IMR-90 (cell line): ENCODE measurements around the gene BBS5. TPM values are rescaled to one million over a fixed set of nuclear protein-coding genes. Genes with fewer than 3 reads are reported as not detected.

Source experiments
- ATAC-seq: fragments of 200-7000 bp; cut with Tn5 transposase; 2 replicates; pipeline ENCODE4 v1.9.1; 2020; ENCODE audit warnings: low read depth, mild to moderate bottlenecking, moderate library complexity
- BruUV-seq: library from RNA; stranded (reverse); fragments of 400-500 nt; replicated peaks from 2 replicates; lab custom pipeline; 2021; lab: Mats Ljungman, UMichigan
- CTCF ChIA-PET: fragments of 300-600 bp; formaldehyde crosslinking; extraction: SDS; loops from one replicate; lab custom pipeline; 2021; ENCODE audit warnings: antibody characterized with exemption; lab: Yijun Ruan, JAX
- POLR2A ChIA-PET: fragments of 300-600 bp; sonication (Branson Sonifier 250); formaldehyde crosslinking; loops from one replicate; lab custom pipeline; 2022; ENCODE audit warnings: antibody characterized with exemption; ENCODE audit not compliant: unreplicated experiment; lab: Charles Lee
- DNase-seq: peaks from one replicate; pipeline ENCODE4 v3.0.0; 2013
- H2AFZ ChIP-seq: replicated peaks from 2 replicates; pipeline ENCODE3; 2013; ENCODE audit warnings: low read length, mild to moderate bottlenecking; ENCODE audit not compliant: poor library complexity
- H2AK5ac ChIP-seq: 2 replicates; pipeline ENCODE4 v1.6.1; 2013; ENCODE audit warnings: low read depth, low read length, inconsistent platforms
- H2AK9ac ChIP-seq: replicated peaks from 2 replicates; pipeline ENCODE3; 2013; ENCODE audit warnings: mild to moderate bottlenecking, low read depth, low read length, moderate library complexity; ENCODE audit not compliant: poor library complexity
- H2BK120ac ChIP-seq: 2 replicates; pipeline ENCODE4 v1.6.1; 2013; ENCODE audit warnings: low read depth, low read length, inconsistent platforms
- H2BK15ac ChIP-seq: 3 replicates; pipeline ENCODE4 v1.6.1; 2013; ENCODE audit warnings: low read depth, low read length, inconsistent platforms
- H2BK20ac ChIP-seq: 2 replicates; pipeline ENCODE4 v1.6.1; 2013; ENCODE audit warnings: low read depth, mild to moderate bottlenecking, inconsistent platforms, low read length, moderate library complexity
- H2BK5ac ChIP-seq: 2 replicates; pipeline ENCODE4 v1.6.1; 2013; ENCODE audit warnings: mild to moderate bottlenecking, low read depth, low read length, inconsistent platforms; ENCODE audit not compliant: poor library complexity, severe bottlenecking
- H3K14ac ChIP-seq: replicated peaks from 2 replicates; pipeline ENCODE4 v1.6.1; 2013; ENCODE audit warnings: low read depth, low read length, inconsistent platforms
- H3K18ac ChIP-seq: 2 replicates; pipeline ENCODE4 v1.6.1; 2013; ENCODE audit warnings: low read depth, low read length, control low read depth
- H3K23ac ChIP-seq: 2 replicates; pipeline ENCODE4 v1.6.1; 2013; ENCODE audit warnings: low read depth, low read length, inconsistent platforms
- H3K27ac ChIP-seq: 2 replicates; pipeline ENCODE4 v1.5.1; 2013; ENCODE audit warnings: mild to moderate bottlenecking, control low read depth, low read length; ENCODE audit not compliant: insufficient read depth
- H3K27me3 ChIP-seq: 2 replicates; pipeline ENCODE4 v1.6.1; 2013; ENCODE audit warnings: low read length; ENCODE audit not compliant: control insufficient read depth, insufficient read depth
- H3K36me3 ChIP-seq: 2 replicates; pipeline ENCODE4 v1.6.1; 2013; ENCODE audit warnings: low read length, mixed read lengths; ENCODE audit not compliant: control insufficient read depth, insufficient read depth
- H3K4ac ChIP-seq: 2 replicates; pipeline ENCODE4 v1.6.1; 2013; ENCODE audit warnings: low read depth, low read length, inconsistent platforms
- H3K4me1 ChIP-seq: 2 replicates; pipeline ENCODE4 v1.6.1; 2013; ENCODE audit warnings: low read length, mixed read lengths; ENCODE audit not compliant: control insufficient read depth, insufficient read depth
- H3K4me2 ChIP-seq: 2 replicates; pipeline ENCODE4 v1.6.1; 2013; ENCODE audit warnings: low read depth, mild to moderate bottlenecking, control low read depth, low read length, moderate library complexity
- H3K4me3 ChIP-seq: 2 replicates; pipeline ENCODE4 v1.5.1; 2013; ENCODE audit warnings: low read depth, mild to moderate bottlenecking, control low read depth, low read length, moderate library complexity; ENCODE audit not compliant: insufficient read depth
- H3K56ac ChIP-seq: 2 replicates; pipeline ENCODE4 v1.6.1; 2013; ENCODE audit warnings: low read length, inconsistent platforms; ENCODE audit not compliant: insufficient read depth; ENCODE audit errors: extremely low read depth
- H3K79me1 ChIP-seq, 2 experiments: 2 replicates each; pipeline ENCODE4 v1.6.1; 2013; ENCODE audit warnings: low read length in 2 of 2, inconsistent platforms in 1 of 2, low read depth in 1 of 2
- H3K9ac ChIP-seq: 2 replicates; pipeline ENCODE4 v1.6.1; 2013; ENCODE audit warnings: low read depth, low read length, control low read depth
- H3K9me1 ChIP-seq: 2 replicates; pipeline ENCODE4 v1.6.1; 2013; ENCODE audit warnings: low read length, inconsistent platforms; ENCODE audit not compliant: insufficient read depth
- H3K9me3 ChIP-seq: 2 replicates; pipeline ENCODE4 v1.6.1; 2013; ENCODE audit warnings: low read length; ENCODE audit not compliant: control insufficient read depth, insufficient read depth
- H4K20me1 ChIP-seq: 2 replicates; pipeline ENCODE4 v1.6.1; 2013; ENCODE audit warnings: low read length, inconsistent platforms; ENCODE audit not compliant: insufficient read depth
- H4K5ac ChIP-seq: 2 replicates; pipeline ENCODE4 v1.6.1; 2013; ENCODE audit warnings: mild to moderate bottlenecking, low read depth, low read length, control low read depth
- H4K8ac ChIP-seq, 2 experiments: 2 replicates each; pipeline ENCODE4 v1.6.1; 2013; ENCODE audit warnings: low read depth in 2 of 2, low read length in 2 of 2, control low read depth in 1 of 2, inconsistent platforms in 1 of 2
- H4K91ac ChIP-seq: 2 replicates; pipeline ENCODE4 v1.6.1; 2013; ENCODE audit warnings: low read depth, low read length, inconsistent platforms; ENCODE audit not compliant: insufficient read depth
- BHLHE40 ChIP-seq: fragments of 150-350 bp; IDR thresholded peaks from 2 replicates; pipeline ENCODE4 v1.6.1; 2016; ENCODE audit warnings: mild to moderate bottlenecking, low read depth, low read length
- CEBPB ChIP-seq: IDR thresholded peaks from 2 replicates; pipeline ENCODE4 v1.6.1; 2012; ENCODE audit warnings: low read depth, low read length, improper control_type of control experiment
- CHD1 ChIP-seq: IDR thresholded peaks from 2 replicates; pipeline ENCODE4 v1.6.1; 2012; ENCODE audit warnings: low read depth, low read length, improper control_type of control experiment
- CTCF ChIP-seq: conservative IDR thresholded peaks from 2 replicates; pipeline ENCODE4 v1.5.1; 2012; ENCODE audit warnings: mild to moderate bottlenecking, low read depth, low read length, improper control_type of control experiment
- ELK1 ChIP-seq: fragments of 150-350 bp; IDR thresholded peaks from 2 replicates; pipeline ENCODE4 v1.6.1; 2016; ENCODE audit warnings: low read depth, mild to moderate bottlenecking, low read length, moderate library complexity, borderline replicate concordance
- FOS ChIP-seq: fragments of 150-350 bp; IDR thresholded peaks from 2 replicates; pipeline ENCODE4 v1.6.1; 2016; ENCODE audit warnings: low read depth, low read length
- MAFK ChIP-seq: IDR thresholded peaks from 2 replicates; pipeline ENCODE4 v1.6.1; 2012; ENCODE audit warnings: low read depth, low read length, improper control_type of control experiment
- MAZ ChIP-seq: IDR thresholded peaks from 2 replicates; pipeline ENCODE4 v1.6.1; 2012; ENCODE audit warnings: low read depth, mild to moderate bottlenecking, low read length, improper control_type of control experiment, moderate library complexity, borderline replicate concordance
- MXI1 ChIP-seq: IDR thresholded peaks from 2 replicates; pipeline ENCODE4 v1.6.1; 2012; ENCODE audit warnings: low read depth, mild to moderate bottlenecking, low read length, moderate library complexity, borderline replicate concordance
- NFE2L2 ChIP-seq: fragments of 150-350 bp; IDR thresholded peaks from 2 replicates; pipeline ENCODE4 v1.6.1; 2016; ENCODE audit warnings: low read depth, mild to moderate bottlenecking, low read length
- POLR2A ChIP-seq: IDR thresholded peaks from 2 replicates; pipeline ENCODE4 v1.6.1; 2012; ENCODE audit warnings: mild to moderate bottlenecking, low read depth, low read length
- RAD21 ChIP-seq: IDR thresholded peaks from 2 replicates; pipeline ENCODE4 v1.6.1; 2012; ENCODE audit warnings: low read length, improper control_type of control experiment
- RCOR1 ChIP-seq: IDR thresholded peaks from 2 replicates; pipeline ENCODE4 v1.6.1; 2012; ENCODE audit warnings: mild to moderate bottlenecking, low read length, improper control_type of control experiment; ENCODE audit not compliant: insufficient replicate concordance
- RFX5 ChIP-seq: IDR thresholded peaks from 2 replicates; pipeline ENCODE4 v1.8.0; 2012; ENCODE audit warnings: low read depth, mild to moderate bottlenecking, low read length, moderate library complexity
- SMC3 ChIP-seq: fragments of 150-350 bp; IDR thresholded peaks from 2 replicates; pipeline ENCODE4 v1.6.1; 2016; ENCODE audit warnings: low read depth, mild to moderate bottlenecking, antibody characterized with exemption, low read length, moderate library complexity
- USF2 ChIP-seq: fragments of 150-350 bp; IDR thresholded peaks from 2 replicates; pipeline ENCODE4 v1.6.1; 2017; ENCODE audit warnings: mild to moderate bottlenecking, antibody characterized with exemption, low read length, low read depth
- WGBS, 2 experiments: methylation state at CpG; one replicate each; pipeline versions ENCODE4 v1.1.5 to v1.1.7; 2013; ENCODE audit warnings: missing lambda C conversion rate in 2 of 2; ENCODE audit not compliant: insufficient read length in 1 of 2; ENCODE audit errors: extremely low coverage in 2 of 2; 5-methylcytosine and 5-hydroxymethylcytosine counted together
- dilution Hi-C: fragments of 300-500 bp; cut with HindIII; formaldehyde crosslinking; loops from one replicate; pipeline ENCODE4 v1.14.3; 2018; ENCODE audit warnings: low sequenced_read_pairs; ENCODE audit not compliant: unreplicated experiment
- in situ Hi-C: fragments of 300-500 bp; cut with MboI; formaldehyde crosslinking; loops from 3 replicates; pipeline ENCODE4 v1.14.3; 2019; ENCODE audit warnings: low sequenced_read_pairs, inconsistent platforms, mixed read lengths
- intact Hi-C: fragments of 100-400 bp; cut with micrococcal nuclease; formaldehyde crosslinking; loops from 2 replicates; pipeline ENCODE4 v1.10.0; 2022
- polyA plus RNA-seq, 3 experiments: library from polyadenylated mRNA; depleted of rRNA; stranded (reverse); fragments of >200 nt; gene quantifications; 2 replicates each; pipeline ENCODE4 v1.2.3, GENCODE V29; 2012; ENCODE audit warnings: low replicate concordance in 1 of 3
- total RNA-seq: library from RNA; depleted of rRNA; stranded (reverse); fragments of >200 nt; gene quantifications from 2 replicates; pipeline ENCODE4 v1.2.3, GENCODE V29; 2012

The BBS5 gene
- total and polyA plus RNA-seq, 2 of the 4 experiments (the other 2 are of a cell fraction), result 1.4 to 4.1 TPM

GRCh38 chr2:169495310-169495928, 16.1 kb downstream of the BBS5 start:
- peaks cover 4% of the 10 kb centered on the region; the same call in 1 of the 2 replicates for H3K36me3 ChIP-seq
- no peak for TF ChIP-seq RFX5
- TF ChIP-seq SMC3, result no peak
- TF ChIP-seq POLR2A, result no peak
- no peak for TF ChIP-seq FOS
- TF ChIP-seq BHLHE40, result no peak
- no peak for TF ChIP-seq MXI1
- TF ChIP-seq CTCF, result no peak
- no peak for TF ChIP-seq NFE2L2
- TF ChIP-seq CHD1, result no peak
- no peak for TF ChIP-seq CEBPB
- no peak for TF ChIP-seq ELK1
- no peak for TF ChIP-seq RCOR1
- no peak for TF ChIP-seq MAZ
- TF ChIP-seq USF2, result no peak
- TF ChIP-seq MAFK, result no peak
- TF ChIP-seq RAD21, result no peak

More at GRCh38 chr2:169495310-169495928, 16.1 kb downstream of the BBS5 start:
- ATAC-seq (no peak), DNase-seq (no peak)
- no peak overlapping the region for H2BK5ac ChIP-seq
- dilution Hi-C loops (no loop called here), in situ Hi-C loops (no loop called here), intact Hi-C loops (no loop called here)
- H2BK120ac ChIP-seq, result no peak overlapping the region
- no peaks in the 10 kb centered on the region for H3K9me3 ChIP-seq
- H3K9ac ChIP-seq, result no peak overlapping the region
- ChIA-PET CTCF (no interaction called here), POLR2A (no interaction called here)
- H3K9me1 ChIP-seq, result no peaks in the 10 kb centered on the region
- WGBS, 2 experiments, result no CpG with 5 or more reads among the region's 5 CpGs
- H3K79me1 ChIP-seq, result no peaks in the 10 kb centered on the region
- no peak overlapping the region for H2BK15ac ChIP-seq
- H3K4me3 ChIP-seq, result no peak overlapping the region
- H3K23ac ChIP-seq, result no peak overlapping the region
- no peak overlapping the region for H3K56ac ChIP-seq
- no peak overlapping the region for H2AK9ac ChIP-seq
- H3K27me3 ChIP-seq, result no peaks in the 10 kb centered on the region
- H2BK20ac ChIP-seq, result no peak overlapping the region
- no peak overlapping the region for H3K4ac ChIP-seq
- no peak overlapping the region for H4K91ac ChIP-seq
- no peak overlapping the region for H2AK5ac ChIP-seq
- H3K4me2 ChIP-seq, result no peak overlapping the region
- no peaks in the 10 kb centered on the region for H3K4me1 ChIP-seq
- H4K5ac ChIP-seq, result no peak overlapping the region
- no peak overlapping the region for H3K27ac ChIP-seq
- no peak overlapping the region for H3K14ac ChIP-seq
- H4K8ac ChIP-seq, result no peak overlapping the region
- no peaks in the 10 kb centered on the region for H4K20me1 ChIP-seq
- no TSS peak for BruUV-seq
- no peak overlapping the region for H3K18ac ChIP-seq
- no peak overlapping the region for H2AFZ ChIP-seq
